ENCODE results near the gene GRIK1.
"Not testable (repeated sequence)": the region's sequence is repeated elsewhere in the genome, so short reads cannot be mapped to it uniquely, and the experiment has no call there.

Gene GRIK1

DNA sequence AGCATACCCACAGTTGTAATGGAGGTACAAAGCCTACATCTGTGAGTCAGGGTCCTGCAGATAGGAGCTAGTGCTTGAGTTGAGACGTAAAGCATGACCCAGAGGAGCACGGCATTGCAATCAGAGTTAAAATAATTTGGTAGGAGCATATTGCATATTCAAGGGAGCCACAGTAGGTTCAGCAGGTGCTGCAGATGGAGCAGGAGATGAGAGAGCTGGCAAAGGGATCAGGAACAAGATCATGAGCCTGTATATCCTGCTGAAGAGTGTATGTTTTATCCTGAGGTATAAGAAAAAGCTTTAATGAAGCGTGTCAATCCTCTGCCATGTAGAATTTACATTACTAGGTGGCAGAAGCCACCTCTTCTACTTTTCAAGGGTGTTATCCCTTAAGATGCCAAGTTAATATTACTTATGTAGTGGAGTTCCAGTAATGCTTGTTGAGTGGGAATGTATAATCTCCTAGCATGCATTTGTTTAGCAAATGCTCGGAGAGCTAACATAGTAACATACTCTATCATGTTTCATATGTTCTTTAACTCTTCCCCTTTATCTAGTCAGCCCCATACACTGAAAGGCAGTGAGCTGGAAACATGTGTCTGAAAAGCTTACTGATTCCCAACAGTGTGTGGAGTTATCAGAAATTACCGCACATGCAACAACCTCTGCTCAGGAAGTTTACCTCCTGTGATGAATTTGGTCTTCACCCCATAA, 300.3 kb downstream of the GRIK1 start:
- DNase-seq: no peak

DNA sequence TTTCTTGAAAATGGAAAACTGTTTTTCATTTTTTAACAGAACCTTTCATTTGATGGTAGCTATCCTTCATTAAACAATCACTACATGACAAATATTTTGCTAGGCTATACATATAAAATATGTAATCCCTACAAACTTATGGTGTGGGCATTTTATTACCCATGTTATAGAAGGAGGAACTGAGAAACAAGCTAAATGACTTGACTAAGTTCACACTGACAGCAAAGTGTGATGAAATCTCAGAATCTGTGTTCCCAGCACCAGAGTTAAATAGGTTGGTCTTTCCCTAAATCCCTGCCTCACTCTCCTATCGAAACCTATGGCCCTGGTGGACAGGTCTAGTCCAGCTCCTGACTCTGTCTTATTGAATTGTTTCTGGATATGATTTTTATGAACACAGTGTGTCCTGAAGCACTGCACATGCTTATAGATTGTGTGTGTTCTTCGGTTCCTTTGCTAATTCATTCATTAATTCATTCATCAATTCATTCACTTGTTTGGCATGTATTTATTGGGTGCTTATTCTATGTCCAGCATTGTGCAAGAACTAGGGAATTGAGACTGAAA, 301.0 kb downstream of the GRIK1 start:
- DNase-seq: no peak

DNA sequence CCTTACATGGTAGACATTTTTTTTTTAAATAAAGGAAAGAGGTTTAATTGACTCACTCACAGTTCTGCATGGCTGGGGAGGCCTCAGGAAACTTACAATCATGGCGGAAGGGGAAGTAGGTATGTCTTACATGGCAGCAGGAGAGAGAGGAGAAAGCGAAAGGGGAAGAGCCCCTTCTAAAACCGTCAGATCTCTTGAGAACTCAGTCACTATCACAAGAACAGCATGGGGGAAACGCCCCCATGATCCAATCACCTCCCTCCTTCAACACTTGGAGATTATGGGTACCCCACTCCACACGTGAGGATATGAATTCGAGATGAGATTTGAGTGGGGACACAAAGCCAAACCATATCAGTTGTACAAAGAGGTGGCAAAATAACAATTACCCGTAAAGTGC, 301.7 kb downstream of the GRIK1 start:
- no peak for DNase-seq

DNA sequence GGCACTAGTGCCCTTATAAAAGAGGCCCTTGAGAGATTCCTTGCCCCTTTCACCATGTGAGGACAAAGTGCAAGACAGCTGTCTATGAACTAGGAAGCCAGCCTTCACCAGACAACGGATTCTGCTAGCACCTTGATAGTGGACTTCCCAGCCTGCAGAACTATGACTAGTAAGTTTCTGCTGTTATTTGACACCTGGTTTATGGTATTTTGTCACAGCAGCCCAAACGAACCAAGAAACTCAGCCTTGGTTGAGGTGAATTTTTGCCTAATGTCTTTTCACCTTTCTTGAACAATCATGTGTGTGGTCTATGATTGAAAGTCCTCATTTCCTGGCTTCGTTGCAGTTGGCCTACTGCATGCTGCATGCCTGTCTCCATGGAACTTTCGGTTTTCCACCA, 302.2 kb downstream of the GRIK1 start:
- DNase-seq: no peak

DNA sequence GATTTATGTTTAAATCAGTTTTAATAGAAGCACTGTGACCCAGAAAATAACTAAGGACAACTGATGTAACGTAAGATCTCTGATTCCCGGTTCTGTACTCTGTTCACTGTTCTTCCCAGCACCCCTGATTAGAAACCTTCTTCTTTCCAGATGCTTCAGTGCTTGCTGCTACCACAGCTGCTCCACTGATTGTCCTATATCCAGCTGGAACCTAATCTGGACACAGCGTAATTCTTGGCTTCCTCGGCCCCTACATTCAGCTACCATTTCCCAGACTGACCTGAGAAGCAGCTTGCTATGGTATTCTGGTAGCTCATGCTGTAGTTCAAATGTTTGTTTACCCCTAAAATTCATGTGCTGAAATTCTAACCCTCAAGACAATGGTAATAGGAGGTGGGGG, 302.7 kb downstream of the GRIK1 start:
- no peak for DNase-seq

DNA sequence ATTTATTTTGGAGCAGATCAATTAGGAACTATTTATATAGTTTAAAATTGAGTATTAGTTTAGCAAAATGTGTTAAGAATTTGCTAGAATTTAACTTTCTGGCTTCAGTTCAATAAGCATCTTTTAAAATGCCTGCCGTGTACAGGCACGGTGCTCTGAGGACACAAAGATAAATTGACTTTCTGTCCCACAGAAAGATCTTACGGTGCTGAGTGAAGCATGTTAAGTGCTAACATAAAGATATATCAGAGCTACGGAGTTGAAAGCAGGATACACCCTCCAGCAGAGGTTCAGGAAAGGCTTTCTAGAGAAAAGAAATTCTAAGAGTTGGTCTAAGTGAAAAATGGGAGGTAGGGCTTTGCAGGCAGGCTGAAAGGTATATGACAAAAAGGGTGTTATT, 305.4 kb downstream of the GRIK1 start:
- no peak for DNase-seq

DNA sequence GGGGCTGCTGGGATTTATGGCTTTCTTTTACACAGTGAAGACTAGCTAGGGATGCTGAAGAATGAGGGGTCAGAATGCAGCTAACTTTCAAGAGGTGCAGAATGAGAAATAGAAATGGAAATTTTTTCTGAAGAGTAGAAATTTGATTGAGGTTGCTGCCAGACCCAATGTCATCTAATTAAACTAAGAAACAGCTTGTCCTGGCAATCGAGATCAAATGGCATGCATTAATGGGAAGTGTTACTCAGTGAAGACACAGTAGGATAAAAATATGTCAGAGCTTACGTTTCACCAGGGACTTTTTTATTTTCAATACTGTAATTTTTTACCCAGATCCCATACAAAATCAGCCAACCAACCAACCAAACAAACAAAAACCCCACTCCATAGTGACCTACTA, 306.0 kb downstream of the GRIK1 start:
- DNase-seq: no peak

DNA sequence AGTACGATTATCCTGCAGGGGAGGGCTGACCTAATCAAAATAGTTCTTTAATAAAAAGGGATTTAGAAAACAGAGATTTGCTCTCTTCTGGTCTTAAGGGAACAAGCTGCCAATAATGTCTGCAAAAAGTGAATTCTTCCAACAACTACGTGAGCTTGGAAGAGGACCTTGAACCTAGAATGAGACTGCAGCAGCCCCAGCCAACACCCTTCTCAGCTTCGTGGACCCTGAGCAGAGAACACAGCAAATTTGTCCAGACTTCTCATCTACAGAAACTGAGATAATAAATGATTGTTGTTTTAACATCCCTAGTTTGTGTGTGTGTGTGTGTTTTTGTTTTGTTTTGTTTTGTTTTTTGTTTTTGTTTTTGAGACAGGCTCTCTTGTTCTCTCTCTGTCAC, 309.4 kb downstream of the GRIK1 start:
- no peak for DNase-seq

DNA sequence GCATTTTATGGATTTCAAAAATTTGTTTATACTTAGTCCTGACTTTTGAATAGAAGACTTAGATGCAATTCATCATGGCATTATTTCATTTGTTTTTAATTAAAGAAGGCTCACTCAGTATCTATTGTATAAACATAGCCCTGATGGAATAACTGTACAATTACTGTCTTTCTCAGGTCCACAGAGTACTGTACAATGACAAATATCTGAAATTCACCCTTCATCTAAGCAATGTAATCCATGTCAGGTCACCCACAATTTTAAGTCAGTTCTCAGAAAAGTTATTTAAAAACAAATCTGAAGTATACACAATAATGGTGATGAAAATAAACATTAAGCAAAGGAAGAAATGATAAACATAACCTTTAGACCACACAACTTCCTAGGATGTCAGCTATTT, 311.9 kb downstream of the GRIK1 start:
- DNase-seq: no peak

DNA sequence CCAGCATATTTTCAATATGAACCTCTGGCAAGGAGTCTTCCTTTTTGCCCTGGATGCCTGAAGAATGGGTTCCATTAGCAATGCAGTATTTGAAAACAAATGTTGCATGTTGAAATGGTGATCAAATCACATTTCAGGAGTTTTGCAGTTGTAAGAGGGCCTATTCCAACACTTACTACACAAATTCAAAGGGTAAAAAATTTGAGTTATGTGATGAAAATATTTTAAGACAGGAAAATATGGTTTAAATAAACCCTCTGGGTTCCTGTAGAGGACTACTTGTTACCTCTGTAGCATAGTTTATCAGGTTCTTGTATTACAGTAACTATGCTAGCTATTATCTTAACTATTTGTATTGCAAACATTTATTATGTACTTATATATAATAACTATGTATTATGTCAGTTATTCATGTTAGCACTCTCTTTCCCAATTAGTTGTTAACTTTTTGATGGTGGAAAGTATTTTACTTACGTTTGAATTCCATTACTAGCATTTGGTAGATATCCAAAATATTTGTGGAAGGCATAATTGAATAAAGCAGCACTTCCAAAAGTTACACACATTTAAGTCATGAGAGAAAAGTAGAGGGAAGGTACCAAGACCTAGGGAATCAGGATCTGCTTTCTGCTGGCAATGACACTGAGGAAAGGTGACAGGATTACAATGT, 312.9 kb downstream of the GRIK1 start:
- DNase-seq: no peak

DNA sequence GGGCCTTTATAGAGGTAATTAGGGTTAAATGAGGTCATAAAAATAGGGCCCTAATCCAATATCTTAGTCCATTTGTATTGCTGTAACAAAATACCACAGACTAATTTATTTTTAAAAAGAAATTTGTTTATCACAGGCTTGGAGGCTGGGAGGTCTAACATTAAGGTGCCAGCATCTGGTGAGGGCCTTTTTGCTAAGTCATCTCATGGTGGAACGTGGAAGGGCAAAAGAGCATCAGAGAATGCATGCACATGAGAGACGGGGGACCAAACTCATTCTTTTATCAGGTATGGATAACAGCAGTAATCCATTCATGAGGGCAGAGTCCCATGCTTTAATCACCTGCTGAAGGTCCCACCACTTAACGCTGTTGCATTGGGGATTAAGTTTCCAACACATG, 313.8 kb downstream of the GRIK1 start:
- DNase-seq: no peak

DNA sequence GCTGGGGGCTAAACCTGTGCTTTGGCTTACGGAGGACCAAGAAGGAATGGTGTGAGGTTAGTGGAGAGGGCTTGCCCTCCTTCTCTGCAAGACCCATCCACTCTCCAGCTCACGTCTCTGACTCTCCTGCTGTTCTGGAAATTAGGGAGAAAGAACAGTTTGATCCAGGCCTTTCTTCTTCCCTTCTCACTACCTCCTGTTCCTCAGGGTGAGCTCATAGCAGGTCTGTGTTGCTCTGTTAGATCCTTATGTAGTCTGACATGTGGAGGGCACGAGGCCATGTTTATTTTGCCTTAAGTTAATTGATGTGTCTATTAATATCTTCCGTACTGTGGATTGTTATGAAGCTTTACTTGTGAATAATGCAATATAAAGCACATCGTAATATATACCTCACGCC, 315.0 kb downstream of the GRIK1 start:
- no peak for DNase-seq

DNA sequence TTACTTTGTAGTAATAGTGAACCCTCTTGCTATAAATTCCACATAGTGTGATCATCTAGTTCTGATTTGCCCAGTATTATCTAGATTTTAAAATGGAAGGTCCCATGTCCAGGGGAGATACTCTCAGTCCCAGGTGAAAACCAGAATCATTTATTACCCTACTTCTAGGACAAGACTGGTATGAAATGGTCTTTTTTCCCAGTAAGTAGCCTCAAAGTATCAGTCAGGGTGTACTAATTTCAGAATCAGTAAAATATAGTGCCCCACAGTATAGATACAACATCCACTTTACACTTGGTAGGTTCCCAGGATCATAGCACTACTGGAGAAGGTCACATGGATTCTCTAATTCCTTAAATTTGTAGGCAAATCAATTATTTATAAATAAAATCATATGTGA, 318.3 kb downstream of the GRIK1 start:
- DNase-seq: no peak

DNA sequence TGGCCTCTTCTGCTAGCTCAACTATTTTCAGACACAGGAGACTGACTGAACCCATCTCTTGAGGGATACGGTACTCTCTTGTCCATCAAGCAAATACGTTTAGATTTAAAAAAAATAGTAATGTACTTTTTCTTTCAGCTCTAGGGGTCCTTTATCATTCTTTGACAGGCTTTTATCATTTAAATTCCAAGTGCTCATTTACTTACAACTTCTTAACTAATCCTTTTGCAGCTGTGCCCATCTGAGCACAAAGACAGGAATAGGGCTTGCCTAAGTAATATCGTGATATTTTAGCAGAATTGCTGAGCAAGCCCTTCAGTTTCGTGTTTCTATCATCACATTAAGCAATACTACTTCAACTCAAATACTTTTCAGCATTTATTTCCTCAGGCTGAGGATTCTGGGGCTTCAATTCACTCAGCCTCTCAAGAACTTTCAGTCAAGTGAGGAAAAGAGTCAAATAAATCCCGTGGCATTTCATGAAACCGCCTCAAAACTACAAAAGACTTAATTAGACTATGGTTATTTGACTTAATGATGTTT, 323.5 kb downstream of the GRIK1 start:
- DNase-seq: no peak

DNA sequence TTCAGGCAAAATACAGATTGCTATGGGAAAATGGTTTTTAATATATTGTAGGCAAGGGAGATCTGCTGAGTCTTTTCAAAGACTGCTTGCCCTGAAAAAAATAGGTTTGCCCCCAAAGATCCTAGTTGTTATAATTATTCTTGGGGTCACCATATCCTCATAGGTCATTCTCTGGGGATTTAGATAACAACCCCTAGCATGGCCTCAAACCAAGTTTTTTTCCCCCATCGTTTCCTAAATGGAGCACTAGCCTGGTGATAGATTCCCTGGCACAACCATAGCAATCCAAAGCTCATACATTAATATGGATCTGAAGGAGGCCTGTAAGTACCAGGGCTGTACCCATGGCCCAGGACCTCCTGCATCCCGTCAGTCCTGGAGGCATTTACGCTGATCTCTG, 325.9 kb downstream of the GRIK1 start:
- DNase-seq: no peak

DNA sequence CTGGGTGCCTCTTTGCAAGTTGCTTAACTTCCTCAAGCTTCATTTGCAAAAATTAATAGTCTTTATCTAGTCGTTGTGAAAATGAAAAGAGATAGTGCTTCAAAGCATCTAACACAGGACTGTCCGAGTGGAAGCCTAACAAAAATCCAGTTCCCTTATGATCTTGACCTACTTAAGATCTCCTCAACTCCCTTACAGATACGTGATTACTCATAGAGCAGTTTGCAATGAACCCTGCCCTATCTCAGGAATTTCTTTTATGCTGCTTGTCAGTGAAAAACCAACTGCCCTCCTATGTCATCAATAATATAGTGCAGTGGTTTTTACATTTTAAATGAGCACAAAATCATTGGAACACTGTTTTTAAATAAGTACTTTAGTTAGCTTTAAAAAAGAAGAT, 326.8 kb downstream of the GRIK1 start:
- DNase-seq: no peak

DNA sequence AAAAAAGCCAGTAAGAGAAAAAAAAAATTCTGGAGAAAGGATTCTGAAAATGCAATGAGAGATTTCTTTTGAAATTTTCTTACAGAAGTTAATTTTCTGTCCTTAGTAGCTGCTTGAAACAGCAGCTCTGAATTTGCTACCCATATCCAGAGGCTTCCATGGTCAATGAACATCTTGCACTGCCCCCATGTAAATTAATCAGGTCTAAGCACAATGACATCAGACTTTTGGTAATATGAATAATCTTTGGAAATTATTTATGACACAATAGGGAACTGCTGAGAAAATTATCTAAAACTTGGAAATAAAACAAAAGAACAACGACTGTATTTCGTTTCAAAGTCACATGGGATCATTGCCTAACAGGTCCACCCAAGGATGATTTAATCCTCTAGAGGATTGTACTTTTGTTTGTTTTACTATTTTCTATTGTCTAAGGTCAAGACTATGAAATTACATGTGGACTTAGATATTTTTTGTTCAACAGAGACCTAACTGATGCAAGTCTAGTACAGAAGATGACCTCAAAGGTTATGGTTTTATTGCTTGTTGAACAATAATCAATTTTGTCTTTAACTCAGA, 328.9 kb downstream of the GRIK1 start:
- no peak for DNase-seq

DNA sequence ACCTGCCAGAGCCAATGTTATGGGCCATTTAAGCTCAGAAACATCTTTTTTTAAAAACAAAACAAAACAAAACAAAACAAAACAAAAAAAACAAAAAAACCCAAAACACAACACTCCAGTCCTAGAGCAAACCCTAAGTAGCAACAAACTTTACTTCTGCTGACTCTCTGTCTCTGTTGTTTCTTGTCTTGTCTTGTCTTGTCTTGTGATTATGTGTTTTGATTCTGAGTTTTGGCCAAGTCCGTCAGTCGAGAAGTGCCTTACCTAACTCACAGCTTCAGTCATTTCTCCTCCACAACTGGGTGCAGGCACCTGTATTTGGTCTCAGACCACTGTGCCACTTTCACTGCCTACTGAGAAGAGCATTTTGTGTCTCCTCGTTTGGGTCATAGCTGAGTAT, 333.2 kb downstream of the GRIK1 start:
- DNase-seq: no peak

DNA sequence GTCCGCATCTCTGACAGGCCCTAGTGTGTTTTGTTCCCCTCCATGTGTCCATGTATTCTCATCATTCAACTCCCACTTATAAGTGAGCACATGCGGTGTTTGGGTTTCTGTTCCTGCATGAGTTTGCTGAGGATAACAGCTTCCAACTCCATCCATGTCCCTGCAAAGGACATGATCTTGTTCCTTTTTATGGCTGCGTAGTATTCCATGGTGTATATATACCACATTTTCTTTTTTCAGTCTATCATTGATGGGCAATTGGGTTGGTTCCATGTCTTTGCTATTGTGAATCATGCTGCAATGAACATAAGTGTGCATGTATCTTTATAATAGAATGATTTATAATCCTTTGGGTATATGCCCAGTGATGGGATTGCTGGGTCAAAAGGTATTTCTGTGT, 334.6 kb downstream of the GRIK1 start:
- DNase-seq: not testable (repeated sequence)

DNA sequence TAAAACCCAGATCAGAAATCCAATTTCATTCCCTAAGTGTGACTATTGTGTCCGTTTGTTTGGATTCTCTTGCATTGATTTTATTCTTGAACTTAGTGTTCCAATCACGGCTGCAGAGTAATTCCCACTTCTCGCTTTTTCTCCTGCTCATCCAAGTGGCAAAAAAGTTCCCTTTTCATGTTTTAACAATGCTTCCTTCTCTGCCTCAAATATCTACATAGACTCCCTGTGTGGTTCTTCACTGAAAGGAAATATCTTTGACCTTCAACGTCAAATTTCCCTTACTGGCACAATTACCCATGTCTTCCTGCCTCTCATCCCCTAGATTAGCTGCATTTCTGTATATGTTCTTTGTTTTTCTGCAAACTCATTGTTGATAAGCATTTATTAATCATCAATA, 335.7 kb downstream of the GRIK1 start:
- DNase-seq: no peak

DNA sequence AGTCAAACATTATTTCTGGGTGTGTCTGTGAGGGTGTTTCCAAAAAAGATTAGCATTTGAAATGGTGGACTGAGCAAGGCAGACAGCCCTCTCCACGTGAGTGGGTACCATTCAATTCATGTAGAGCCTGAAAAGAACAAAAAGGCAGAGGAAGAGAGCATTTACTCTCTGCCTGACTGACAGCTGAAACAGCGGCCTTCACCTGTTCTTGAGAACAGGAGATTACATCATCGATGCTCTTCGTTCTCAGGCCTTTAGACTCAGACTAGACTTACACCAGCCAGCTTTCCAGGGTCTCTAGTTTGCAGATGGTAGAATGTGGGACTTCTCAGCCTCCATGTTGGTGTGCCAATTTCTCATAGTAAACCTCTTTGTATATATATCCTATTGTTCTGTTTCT, 338.7 kb downstream of the GRIK1 start:
- no peak for DNase-seq

DNA sequence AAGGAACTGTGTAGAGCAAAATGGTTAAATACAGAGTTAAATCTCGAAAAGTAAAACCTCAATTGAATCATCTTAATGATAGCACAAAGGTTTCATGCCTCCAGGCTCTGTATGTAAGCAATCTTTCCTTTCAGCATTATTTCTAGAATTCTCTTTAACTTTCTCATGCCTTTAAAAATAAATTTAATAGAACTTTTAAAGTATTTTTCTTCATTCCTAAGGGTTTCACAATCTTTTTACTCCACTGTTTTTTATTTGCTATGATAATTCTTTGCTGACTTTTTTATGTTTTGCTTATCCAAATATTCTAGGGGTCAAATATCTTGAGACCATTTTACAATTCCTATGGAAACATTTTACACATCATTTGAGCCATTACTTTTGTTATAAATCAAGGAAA, 353.1 kb downstream of the GRIK1 start:
- no peak for DNase-seq

DNA sequence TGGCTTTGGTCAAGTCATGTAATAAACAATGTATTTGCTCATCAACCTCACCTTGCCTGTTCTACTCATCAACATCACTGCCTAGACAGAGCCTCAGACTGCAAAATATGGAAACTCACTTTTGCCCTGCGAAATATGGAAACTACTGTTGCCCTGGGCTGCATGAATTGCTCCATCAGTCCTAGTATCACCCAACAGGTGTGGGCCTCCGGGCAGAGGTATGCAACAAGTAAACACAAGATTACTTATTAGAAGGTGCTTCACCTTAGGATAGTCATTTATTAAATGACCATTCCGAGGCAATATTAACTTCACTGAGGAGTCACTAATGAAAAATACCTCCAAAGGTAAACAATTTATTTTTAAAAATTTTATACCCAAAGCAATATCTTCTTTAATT, 354.3 kb downstream of the GRIK1 start:
- no peak for DNase-seq

DNA sequence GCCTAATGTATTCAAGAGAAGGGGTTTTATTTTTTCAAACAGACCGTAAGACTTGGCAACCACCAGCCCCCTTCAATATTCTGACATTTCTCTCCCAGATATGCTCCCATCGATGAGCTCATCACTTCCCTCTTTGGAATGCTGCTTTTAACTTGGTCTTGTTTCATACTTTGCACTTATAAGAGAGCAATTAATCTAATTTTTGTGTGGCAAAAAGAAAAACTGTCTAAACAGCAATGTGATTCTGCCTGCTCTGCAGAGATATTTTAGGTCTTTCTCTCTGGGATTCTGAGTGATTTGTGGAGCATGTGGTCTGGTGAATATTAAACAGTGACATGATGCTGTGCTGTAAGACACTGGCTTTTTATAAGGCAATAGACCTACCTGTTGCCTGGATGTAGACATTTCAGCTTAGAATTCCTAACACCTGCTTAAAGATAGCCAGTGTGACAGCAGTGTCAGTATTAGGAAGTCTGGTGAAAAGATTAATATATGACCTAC, 356.3 kb downstream of the GRIK1 start:
- no peak for DNase-seq
